Activated CD4-positive, alpha-beta T cell treated with anti-CD3 and anti-CD28 coated beads, Interleukin-2, amount 50 U/mL, for 4 hours (primary cell): ENCODE measurements around the gene SETD7.

Experiments used
- DNase-seq, 2 experiments: peaks; one replicate each; pipeline ENCODE4 v3.0.0-alpha.2; 2020

SETD7 gene

DNA sequence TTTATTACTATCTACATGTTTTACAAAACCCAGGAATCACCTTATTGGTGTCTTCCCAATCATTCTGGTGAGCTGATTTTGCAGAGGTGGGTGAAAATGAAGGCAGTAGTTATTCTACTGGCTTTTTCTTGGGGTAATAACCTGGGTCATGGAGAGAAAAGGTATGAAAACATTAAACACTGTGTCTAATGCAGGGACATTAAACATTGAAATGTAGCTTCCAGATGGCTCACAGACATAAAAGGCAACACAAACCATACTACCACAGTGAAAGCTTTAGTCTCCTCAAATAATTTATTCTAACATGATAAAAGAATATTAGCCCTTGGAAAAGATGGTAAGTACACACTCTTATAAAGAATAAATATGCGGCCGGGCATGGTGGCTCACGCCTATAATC lies 8.0 kb downstream of the SETD7 start:
- no peak for DNase-seq

GRCh38 chr4:139540632-139541031 lies 15.4 kb downstream of the SETD7 start:
- no peak for DNase-seq

DNA sequence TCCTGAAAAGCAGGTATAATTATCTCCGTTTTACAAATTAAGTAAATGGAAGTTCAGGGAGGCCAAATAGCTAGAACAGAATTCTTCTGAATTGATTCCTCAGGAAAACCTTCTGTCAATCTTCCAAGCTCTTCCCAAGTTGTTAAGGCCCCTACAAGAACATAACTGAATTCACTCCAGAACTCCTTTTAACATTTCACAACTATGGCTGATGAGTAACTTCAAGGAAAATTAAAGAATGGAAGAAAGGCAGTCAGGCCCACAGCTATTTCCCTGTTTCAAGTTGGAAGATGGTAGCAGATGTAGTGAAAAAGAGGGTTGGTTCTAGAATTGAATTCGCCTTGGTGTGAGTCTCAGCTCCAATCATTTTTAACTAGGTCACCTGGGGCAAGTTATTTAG lies 15.9 kb downstream of the SETD7 start:
- DNase-seq, result no peak

DNA sequence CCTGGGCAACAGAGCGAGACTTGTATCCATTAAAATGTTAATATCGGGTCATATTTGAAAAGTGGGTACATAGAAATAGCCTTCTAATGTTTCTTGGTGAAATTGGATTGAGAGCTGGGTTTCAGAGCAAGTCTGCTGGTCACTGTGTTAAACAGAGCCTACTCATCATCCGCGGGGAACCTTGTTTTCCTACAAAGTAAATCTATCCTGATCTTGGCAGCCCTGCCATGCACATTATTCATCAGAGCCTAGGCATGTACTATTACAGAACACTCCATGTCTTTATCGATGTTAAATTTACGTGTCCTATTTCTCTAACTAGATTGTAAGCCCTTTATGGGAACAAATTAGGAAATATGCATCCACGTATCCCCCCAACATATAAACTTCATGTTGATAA lies 18.7 kb downstream of the SETD7 start:
- no peak for DNase-seq

- no peak for DNase-seq
These were observed 20.2 kb downstream of the SETD7 start for GRCh38 chr4:139535871-139536234.

DNA sequence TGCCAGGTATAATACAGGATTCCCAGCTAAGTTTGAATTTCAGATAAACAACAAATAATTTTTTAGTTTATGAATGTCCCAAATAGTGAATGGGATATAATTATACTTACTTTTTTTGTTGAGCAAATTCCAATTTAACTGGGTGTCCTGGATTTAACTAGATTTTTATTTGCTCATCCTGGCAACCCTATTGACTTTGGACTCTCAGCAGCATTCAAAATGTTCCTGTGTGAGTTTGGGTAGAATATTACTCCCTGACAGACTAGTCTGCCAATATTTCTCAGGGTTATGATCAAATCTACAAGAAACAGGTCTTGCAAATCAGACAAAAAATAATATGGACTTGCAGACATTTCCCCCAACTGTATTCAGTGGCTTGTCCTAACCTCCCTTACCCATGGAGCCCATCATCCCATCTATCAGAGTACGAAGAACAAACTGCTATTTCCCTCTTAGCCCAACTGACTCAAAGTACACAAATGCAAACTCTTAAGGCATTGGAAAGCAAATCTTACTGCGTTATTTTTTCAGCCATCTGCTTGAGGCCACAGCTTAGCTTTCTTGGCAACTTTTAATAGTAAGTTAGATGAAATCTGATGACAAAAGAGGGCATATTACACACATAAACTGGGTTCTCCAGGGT lies 20.7 kb downstream of the SETD7 start:
- no peak for DNase-seq

DNA sequence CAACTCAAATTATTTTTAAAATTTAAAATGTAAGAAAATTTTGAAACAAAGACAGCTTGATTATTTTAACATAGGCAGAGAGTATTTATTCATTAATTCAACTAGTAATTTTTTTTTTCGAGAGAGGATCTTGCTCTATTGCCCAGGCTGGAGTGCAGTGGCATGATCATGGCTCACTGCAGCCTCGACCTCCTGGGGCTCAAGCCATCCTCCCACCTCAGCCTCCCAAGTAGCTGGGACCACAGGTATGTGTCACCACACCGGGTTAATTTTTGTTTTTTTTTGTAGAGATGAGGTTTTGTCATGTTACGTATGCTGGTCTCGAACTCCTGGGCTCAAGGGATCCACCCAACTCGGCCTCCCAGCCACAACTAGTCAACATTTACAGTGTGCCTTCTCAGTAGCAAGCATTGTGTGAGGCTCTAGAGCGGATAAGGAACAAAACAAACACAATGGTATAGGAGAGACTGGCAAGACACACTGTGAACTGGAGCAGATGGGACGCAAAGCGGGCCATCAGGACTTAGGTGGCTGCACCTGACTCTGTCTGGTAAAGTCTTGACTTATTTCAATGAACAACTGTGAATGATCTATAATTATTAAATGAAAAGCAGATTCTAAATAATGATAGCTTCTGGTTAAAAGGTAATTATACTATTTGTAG lies 21.6 kb downstream of the SETD7 start:
- DNase-seq, result no peak

DNA sequence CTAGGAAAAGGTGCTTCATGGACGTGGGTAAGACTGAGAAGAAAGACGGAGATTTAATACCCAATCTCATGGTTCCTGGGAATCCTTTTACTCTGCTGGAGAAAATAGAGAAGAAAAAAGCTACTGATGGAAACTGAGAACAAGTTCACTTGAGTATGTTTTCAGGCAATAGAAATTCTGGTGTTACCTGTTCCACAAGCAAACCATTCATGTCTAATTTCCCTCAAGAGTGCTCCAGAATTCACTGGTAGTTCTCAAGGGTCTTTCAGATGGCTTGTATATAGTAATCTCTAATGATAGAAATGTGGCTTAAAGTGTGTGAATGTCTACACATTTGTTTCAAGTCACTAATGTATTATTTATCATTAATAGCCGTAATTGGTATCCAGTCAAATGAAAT lies 22.5 kb downstream of the SETD7 start:
- DNase-seq, result no peak

GRCh38 chr4:139532947-139533346 lies 23.1 kb downstream of the SETD7 start:
- no peak for DNase-seq

DNA sequence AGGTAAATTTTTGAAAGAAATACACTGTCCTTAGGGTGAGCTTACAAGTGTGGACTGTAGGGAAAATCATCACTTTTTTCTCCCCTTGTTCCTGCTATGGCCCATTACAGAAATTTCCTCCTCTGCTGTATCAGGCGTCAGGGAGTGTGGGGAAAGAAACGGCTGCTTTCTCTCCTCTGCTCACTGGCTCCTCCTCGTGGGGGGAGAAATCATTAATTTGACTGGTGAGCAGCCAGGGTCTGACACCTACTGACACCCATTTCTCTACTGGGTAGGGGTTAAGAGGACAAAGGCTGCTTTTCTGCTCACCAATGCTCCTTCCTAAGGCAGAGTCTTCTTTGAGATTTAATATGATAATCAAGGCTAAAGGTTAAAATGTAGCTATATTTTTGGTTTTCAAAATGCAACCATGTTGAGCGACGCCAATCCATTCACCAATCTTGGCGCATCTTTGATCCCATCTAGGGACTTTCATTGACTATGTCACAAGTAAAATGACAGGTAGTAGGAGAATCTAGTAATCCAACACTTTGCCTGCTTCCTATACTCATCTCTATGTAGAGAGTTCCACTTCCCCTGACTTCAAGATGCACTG lies 25.1 kb downstream of the SETD7 start:
- DNase-seq, result peak; percentile 50 to 56

GRCh38 chr4:139528377-139529005 lies 27.5 kb downstream of the SETD7 start:
- no peak for DNase-seq

GRCh38 chr4:139526928-139527327 lies 29.1 kb downstream of the SETD7 start:
- DNase-seq, result no peak

DNA sequence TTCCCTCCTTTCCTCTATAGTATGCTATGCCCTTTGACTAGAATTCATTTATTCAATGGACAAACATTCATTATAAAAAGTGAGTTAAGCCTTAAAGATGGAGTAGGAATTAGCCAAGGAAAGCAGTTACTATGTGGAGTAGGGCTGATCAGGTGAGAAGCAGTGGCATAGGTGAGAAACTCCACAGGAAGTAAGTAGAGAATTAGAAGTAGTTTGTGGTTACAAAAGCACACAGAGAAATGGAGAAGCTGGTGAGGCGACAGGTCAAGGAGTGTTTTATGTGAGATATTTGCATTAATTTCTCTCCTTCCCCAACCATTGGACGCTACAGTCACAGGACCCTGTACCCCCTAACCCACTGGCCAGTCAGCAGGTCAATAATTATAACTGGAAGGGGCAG lies 30.6 kb downstream of the SETD7 start:
- DNase-seq, result no peak

DNA sequence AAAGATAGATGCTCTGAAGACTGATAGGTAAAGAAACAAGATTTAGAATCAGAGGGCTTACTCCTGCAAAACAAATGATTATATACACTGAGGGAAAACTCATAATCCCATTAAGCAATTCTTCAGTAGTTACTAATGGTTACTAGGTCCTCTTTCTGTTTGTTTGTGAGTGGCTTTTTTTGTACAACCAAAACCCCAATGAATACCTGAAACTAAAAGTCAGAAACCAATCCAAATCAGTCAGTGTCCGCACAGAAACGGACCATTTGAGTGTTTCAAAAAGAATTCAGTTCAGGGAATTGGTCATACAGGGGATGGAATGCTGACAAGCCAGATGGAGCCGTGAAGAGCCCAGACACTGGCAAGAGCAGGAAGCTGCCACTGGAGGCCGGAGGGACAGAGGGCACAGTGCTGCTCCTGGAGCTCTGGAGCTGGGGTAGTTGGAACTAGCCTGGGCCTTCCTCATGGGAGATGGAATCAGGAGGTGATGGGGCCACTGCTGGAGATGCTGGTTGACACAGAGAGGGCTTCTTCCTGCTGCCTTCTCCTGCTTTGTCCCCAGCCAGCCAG lies 31.9 kb downstream of the SETD7 start:
- DNase-seq, result no peak

DNA sequence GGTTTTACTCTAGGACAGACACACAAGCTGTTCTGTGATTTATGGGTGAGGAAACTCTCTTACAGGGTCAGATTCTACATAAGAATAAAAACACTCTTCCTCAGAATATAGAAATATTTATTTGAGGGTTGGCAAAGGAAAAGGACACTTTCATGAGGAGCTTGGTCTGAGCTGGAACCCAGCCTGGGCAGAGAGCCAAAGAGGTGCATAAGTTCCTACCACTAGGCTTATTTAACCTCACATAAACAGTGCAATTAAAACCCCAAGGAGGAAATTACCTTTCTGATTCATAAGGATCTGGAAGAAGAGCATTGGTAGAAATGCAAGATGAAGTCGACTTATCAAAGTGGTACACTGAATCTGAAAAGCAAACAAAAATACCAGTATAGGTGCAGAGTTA lies 32.9 kb downstream of the SETD7 start:
- no peak for DNase-seq

DNA sequence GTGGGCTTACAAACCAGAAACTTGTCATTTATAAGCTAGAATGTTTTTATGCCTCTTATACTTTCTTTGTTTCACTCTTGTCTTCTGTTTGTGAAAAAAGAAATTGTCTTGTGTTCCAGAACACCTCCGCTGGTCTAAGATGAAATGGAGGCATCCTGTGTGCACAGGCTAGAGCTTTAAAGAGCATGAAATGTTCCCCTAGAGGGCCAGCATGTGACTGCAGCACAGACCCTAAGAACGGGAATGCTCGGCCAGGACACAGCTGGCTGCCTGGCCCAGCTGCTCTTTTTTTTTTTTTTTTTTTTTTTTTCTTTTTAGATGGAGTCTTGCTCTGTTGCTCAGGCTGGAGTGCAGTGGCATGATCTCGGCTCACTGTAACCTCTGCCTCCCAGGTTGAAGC lies 33.6 kb downstream of the SETD7 start:
- DNase-seq, result no peak

DNA sequence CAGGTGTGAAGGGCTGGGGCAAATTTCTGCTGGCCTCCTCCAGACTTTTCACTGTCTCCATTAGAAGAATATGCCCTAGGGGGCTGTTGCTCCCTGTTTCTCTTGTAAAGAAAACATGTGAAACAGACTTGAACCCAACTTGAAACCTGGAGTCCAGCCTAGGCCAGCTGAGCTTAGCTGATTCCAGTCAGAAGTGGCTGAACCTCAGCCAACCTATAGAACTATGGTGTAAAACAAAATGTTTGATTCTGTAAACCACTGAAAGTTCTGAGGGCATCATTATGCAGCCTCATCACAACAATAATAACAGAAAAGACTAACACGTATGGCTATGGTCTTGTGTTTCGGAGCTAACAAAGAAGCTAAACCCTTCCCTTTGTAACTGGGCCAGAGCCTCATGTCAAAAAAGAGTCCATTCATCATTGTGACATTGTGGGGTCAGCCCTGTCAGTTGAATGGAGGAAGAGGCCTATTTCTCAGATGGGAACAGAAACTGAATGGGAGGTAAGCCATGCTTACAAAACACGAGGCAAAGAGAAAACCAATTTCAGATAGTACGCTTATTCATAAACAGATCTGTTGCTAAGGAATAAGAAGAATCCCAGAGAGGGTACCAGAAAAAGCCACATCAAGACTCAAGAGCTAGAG lies 34.1 kb downstream of the SETD7 start:
- DNase-seq, result no peak

GRCh38 chr4:139515531-139515958 lies 40.5 kb downstream of the SETD7 start:
- no peak for DNase-seq

GRCh38 chr4:139514382-139515059 lies 41.5 kb downstream of the SETD7 start:
- DNase-seq, result no peak

DNA sequence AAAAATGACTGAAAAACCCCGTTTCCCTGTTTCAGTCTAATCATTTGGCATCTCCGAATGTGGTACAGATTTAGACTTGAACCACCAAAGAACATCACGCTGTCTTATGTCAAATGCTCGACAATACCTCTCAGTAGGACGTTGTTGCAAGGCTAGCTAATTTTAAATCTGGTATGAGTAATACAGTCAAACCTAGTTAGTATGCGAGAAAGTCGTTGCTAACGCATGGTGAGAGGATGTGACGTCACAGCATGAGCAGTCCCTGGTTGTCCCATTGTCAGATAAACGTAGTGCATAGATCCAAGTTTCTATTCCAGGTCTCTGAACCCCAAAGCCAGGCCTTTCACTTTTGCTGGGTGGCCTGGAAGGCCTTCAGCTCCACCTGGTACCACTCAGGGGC lies 44.7 kb downstream of the SETD7 start:
- no peak for DNase-seq

GRCh38 chr4:139509727-139510410 lies 46.1 kb downstream of the SETD7 start:
- DNase-seq, result no peak
